ENCODE data around the gene CENPB.

Gene CENPB

DNA sequence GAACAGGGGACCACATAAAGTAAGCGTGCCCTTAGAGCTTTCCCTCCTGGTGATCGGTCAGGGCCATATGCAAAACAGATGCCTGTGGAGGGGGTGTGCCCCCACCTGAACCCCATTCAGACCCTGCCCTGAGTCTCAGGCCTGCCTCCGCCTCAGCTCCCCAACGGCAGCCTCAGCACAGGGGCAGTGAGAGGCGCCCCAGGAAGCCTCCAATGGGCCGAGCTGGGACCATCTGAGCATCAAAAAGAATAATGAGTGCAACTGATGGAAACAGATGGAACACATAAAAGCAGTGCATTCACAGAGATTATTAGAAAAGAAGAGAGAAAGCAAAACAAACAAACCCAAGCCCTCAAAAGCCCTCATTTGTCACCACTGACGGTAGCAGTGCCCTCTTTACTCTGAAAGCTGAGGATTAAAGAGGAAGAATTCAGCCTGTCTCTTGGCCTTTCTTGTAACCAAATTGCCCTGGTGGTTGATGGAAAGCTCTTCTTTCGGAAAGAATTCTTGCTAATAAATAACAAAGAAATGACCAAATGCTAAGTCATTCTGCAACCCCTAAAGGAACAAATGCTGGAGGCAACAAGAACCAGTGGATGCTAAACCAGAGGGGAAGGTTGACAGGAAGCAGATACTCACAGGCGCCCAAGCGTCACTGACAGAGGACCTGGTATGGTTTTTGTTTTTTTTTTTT is 25.7 kb downstream of the CENPB start:
- H3K9me3 ChIP-seq (ENCODE audit: insufficient read depth, low read depth, low read length), result no peaks in the 10 kb centered on the region
- H3K9ac ChIP-seq (ENCODE audit: low read depth, low read length), result no peak overlapping the region
- H3K4me1 ChIP-seq (ENCODE audit: insufficient read depth, low read length), result peaks cover 3% of the 10 kb centered on the region; the same call in 1 of the 2 replicates
- no peaks in the 10 kb centered on the region for H3K27me3 ChIP-seq (ENCODE audit: insufficient read depth, low read length)
- H3K27ac ChIP-seq (ENCODE audit: low read length), result no peak overlapping the region
- peaks cover 25% of the 10 kb centered on the region for H3K36me3 ChIP-seq (ENCODE audit: insufficient read depth, low read depth, low read length)
- no peak overlapping the region for H3K4me3 ChIP-seq (ENCODE audit: low read length)

GRCh38 chr20:3759884-3760283 is 26.7 kb downstream of the CENPB start:
- Histone ChIP-seq H3K4me1 (ENCODE audit: insufficient read depth, low read length) (peaks cover 3% of the 10 kb centered on the region; the same call in 1 of the 2 replicates), H3K27ac (ENCODE audit: low read length) (no peak overlapping the region), H3K9me3 (ENCODE audit: insufficient read depth, low read depth, low read length) (no peaks in the 10 kb centered on the region), H3K36me3 (ENCODE audit: insufficient read depth, low read depth, low read length) (peaks cover 32% of the 10 kb centered on the region), H3K27me3 (ENCODE audit: insufficient read depth, low read length) (no peaks in the 10 kb centered on the region), H3K9ac (ENCODE audit: low read depth, low read length) (no peak overlapping the region), H3K4me3 (ENCODE audit: low read length) (no peak overlapping the region)

DNA sequence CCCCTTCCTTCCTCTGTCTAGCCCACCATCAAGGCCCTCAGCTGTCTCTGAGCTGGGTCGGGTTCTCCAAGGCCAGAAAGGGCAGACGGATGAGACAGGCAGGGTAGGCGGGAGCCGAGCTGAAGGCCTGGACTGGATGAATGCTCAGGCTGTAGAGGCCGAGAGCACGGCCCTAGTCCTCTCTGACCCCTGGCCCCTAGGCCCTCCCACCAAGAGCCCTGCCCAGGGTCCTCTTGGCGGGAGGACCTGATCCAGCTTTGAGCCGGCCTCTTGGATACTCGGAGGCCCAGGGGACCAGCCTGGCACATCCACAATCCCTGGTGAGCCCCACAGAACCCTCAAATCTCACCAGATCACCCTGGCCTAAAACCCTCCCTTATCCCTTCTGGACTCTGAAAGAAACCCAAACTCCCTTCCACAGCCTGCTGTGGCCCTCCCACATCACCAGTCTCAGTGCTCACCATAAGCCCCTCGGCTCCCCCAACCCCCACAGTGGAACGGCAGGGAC is 27.2 kb downstream of the CENPB start:
- Histone ChIP-seq H3K9me3 (ENCODE audit: insufficient read depth, low read depth, low read length) (no peaks in the 10 kb centered on the region), H3K4me3 (ENCODE audit: low read length) (no peak overlapping the region), H3K4me1 (ENCODE audit: insufficient read depth, low read length) (peaks cover 3% of the 10 kb centered on the region; the same call in 1 of the 2 replicates), H3K36me3 (ENCODE audit: insufficient read depth, low read depth, low read length) (peaks cover 32% of the 10 kb centered on the region), H3K9ac (ENCODE audit: low read depth, low read length) (no peak overlapping the region), H3K27ac (ENCODE audit: low read length) (no peak overlapping the region), H3K27me3 (ENCODE audit: insufficient read depth, low read length) (no peaks in the 10 kb centered on the region)

- H3K27me3 ChIP-seq (ENCODE audit: insufficient read depth, low read length), result no peaks in the 10 kb centered on the region
- H3K27ac ChIP-seq (ENCODE audit: low read length), result no peak overlapping the region
- H3K36me3 ChIP-seq (ENCODE audit: insufficient read depth, low read depth, low read length), result peaks cover 32% of the 10 kb centered on the region
- peaks cover 3% of the 10 kb centered on the region; the same call in 1 of the 2 replicates for H3K4me1 ChIP-seq (ENCODE audit: insufficient read depth, low read length)
- H3K9ac ChIP-seq (ENCODE audit: low read depth, low read length), result no peak overlapping the region
- H3K9me3 ChIP-seq (ENCODE audit: insufficient read depth, low read depth, low read length), result no peaks in the 10 kb centered on the region
- no peak overlapping the region for H3K4me3 ChIP-seq (ENCODE audit: low read length)
Measured at GRCh38 chr20:3758566-3758965, 28.0 kb downstream of the CENPB start.

DNA sequence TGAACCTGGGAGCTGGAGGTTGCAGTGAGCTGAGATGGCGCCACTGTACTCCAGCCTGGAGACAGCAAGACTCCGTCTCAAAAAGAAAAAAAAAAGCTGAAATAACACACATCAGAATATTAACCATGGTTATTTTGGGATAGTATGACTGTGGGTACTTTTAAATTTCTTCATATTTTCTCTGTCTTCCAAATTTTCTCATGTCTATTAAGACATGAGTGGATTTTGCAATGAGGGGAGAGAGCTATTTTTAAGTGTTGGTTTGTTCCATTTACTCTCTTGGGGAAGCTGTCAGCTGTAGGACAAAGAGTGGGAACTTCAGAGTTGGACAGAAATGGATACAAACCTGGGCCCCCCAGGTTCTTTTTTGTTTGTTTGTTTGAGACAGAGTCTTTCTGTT is 29.3 kb downstream of the CENPB start:
- no peak overlapping the region for H3K9ac ChIP-seq (ENCODE audit: low read depth, low read length)
- H3K4me1 ChIP-seq (ENCODE audit: insufficient read depth, low read length), result peaks cover 3% of the 10 kb centered on the region; the same call in 1 of the 2 replicates
- peaks cover 32% of the 10 kb centered on the region for H3K36me3 ChIP-seq (ENCODE audit: insufficient read depth, low read depth, low read length)
- H3K9me3 ChIP-seq (ENCODE audit: insufficient read depth, low read depth, low read length), result no peaks in the 10 kb centered on the region
- H3K27me3 ChIP-seq (ENCODE audit: insufficient read depth, low read length), result no peaks in the 10 kb centered on the region
- no peak overlapping the region for H3K4me3 ChIP-seq (ENCODE audit: low read length)
- no peak overlapping the region for H3K27ac ChIP-seq (ENCODE audit: low read length)

DNA sequence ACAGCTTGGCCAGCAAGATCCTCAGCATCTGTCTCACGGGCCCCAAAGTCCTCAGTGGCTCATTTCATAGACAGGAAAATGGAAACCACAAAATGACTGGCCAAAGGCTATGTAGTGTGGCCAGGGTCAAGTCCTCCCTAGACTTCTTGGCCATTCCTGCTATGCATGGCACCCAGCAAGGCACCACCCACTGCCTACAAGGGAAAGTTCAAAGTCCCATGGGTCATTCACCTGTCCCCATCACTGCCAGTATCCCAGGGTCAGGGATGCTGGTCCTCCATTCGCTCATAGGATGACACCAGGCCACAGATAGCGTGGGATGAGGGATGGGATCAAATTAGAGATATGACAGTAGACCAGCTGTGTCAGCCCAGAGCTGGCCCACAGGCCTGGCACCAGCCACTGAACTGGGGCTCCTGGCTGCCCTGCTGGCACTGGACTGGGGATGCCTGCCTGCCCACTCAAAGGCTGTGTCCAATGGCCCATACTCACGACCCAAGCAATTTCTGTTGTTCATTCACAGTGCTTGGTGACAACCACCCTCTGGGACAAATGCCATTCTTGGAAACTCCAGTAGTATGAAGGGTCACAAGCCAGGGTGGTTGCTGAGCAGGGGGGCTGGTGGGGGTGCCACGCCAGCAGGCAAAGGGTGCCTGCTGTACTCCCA is 30.6 kb downstream of the CENPB start:
- Histone ChIP-seq H3K9ac (ENCODE audit: low read depth, low read length) (no peak overlapping the region), H3K4me1 (ENCODE audit: insufficient read depth, low read length) (peaks cover 3% of the 10 kb centered on the region; the same call in 1 of the 2 replicates), H3K27me3 (ENCODE audit: insufficient read depth, low read length) (peaks cover 2% of the 10 kb centered on the region; the same call in 1 of the 2 replicates), H3K9me3 (ENCODE audit: insufficient read depth, low read depth, low read length) (no peaks in the 10 kb centered on the region), H3K4me3 (ENCODE audit: low read length) (no peak overlapping the region), H3K36me3 (ENCODE audit: insufficient read depth, low read depth, low read length) (peaks cover 32% of the 10 kb centered on the region), H3K27ac (ENCODE audit: low read length) (no peak overlapping the region)

GRCh38 chr20:3755269-3755668 is 31.3 kb downstream of the CENPB start:
- no peaks in the 10 kb centered on the region for H3K4me1 ChIP-seq (ENCODE audit: insufficient read depth, low read length)
- H3K36me3 ChIP-seq (ENCODE audit: insufficient read depth, low read depth, low read length), result peaks cover 32% of the 10 kb centered on the region
- no peak overlapping the region for H3K4me3 ChIP-seq (ENCODE audit: low read length)
- peaks cover 9% of the 10 kb centered on the region for H3K27me3 ChIP-seq (ENCODE audit: insufficient read depth, low read length)
- no peak overlapping the region for H3K27ac ChIP-seq (ENCODE audit: low read length)
- H3K9ac ChIP-seq (ENCODE audit: low read depth, low read length), result no peak overlapping the region
- no peaks in the 10 kb centered on the region for H3K9me3 ChIP-seq (ENCODE audit: insufficient read depth, low read depth, low read length)

DNA sequence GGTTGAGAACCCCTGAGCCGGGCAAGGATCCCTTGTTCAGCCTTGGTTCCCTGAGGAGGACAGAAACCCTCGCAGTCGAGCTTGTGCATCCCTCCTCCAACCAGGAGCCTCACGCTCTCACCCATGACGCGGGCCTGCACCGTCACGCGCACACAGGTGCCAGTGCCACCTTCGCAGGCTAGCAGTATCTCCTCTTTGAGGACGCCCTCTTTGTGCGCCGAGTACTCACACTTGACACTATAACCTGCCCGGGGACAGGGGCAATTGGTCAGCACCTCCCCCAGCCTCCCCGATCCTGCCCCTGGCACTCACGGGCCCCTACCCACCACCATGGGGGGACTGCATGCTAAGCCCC is 32.3 kb downstream of the CENPB start:
- Histone ChIP-seq H3K27me3 (ENCODE audit: insufficient read depth, low read length) (peaks cover 15% of the 10 kb centered on the region), H3K36me3 (ENCODE audit: insufficient read depth, low read depth, low read length) (peaks cover 32% of the 10 kb centered on the region), H3K4me3 (ENCODE audit: low read length) (no peak overlapping the region), H3K9me3 (ENCODE audit: insufficient read depth, low read depth, low read length) (no peaks in the 10 kb centered on the region), H3K4me1 (ENCODE audit: insufficient read depth, low read length) (no peaks in the 10 kb centered on the region), H3K27ac (ENCODE audit: low read length) (no peak overlapping the region), H3K9ac (ENCODE audit: low read depth, low read length) (no peak overlapping the region)

DNA sequence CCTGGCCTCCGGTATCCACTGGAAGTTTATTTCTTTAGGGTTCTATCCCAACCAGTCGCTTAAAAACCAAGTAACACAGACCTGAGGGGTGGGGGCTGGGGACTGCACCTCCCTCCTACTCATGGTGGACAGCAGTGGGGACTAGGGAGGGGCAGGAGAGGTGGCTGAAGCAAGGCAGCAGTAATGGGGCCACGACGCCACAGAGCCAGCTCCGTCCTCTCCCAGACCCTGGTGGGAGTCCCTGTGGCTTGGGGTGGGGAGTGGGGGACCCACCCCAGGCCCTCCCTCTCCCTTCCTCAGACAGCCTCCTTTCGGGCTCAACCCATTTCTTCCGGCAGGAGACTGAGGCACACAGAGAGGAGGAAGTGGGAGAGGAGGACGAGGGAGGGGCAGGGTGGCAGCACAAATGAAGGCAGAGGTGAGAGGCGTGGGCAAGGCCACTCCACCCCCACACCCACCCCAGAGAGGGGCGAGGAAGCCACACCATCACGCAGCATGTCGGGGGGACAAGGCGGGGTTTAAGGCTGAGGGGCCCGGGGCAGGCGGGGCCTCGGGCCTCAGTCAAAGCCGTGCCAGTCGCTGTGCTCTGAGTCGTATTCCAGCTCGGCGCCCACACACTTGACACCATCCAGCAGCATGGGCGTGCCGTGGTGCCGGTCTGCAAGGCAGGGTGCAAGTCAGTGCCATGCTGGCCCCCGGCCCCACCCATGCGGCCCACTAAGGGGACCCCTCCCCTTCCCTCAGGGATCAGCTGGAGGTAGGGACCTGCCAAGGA is 32.9 kb downstream of the CENPB start:
- no peaks in the 10 kb centered on the region for H3K4me1 ChIP-seq (ENCODE audit: insufficient read depth, low read length)
- peaks cover 20% of the 10 kb centered on the region for H3K27me3 ChIP-seq (ENCODE audit: insufficient read depth, low read length)
- H3K4me3 ChIP-seq (ENCODE audit: low read length), result no peak overlapping the region
- H3K9ac ChIP-seq (ENCODE audit: low read depth, low read length), result no peak overlapping the region
- H3K27ac ChIP-seq (ENCODE audit: low read length), result no peak overlapping the region
- H3K36me3 ChIP-seq (ENCODE audit: insufficient read depth, low read depth, low read length), result peaks cover 32% of the 10 kb centered on the region
- no peaks in the 10 kb centered on the region for H3K9me3 ChIP-seq (ENCODE audit: insufficient read depth, low read depth, low read length)

GRCh38 chr20:3753098-3753497 is 33.4 kb downstream of the CENPB start:
- Histone ChIP-seq H3K4me3 (ENCODE audit: low read length) (no peak overlapping the region), H3K9me3 (ENCODE audit: insufficient read depth, low read depth, low read length) (no peaks in the 10 kb centered on the region), H3K27me3 (ENCODE audit: insufficient read depth, low read length) (peaks cover 25% of the 10 kb centered on the region), H3K9ac (ENCODE audit: low read depth, low read length) (no peak overlapping the region), H3K4me1 (ENCODE audit: insufficient read depth, low read length) (no peaks in the 10 kb centered on the region), H3K27ac (ENCODE audit: low read length) (no peak overlapping the region), H3K36me3 (ENCODE audit: insufficient read depth, low read depth, low read length) (peaks cover 26% of the 10 kb centered on the region)

DNA sequence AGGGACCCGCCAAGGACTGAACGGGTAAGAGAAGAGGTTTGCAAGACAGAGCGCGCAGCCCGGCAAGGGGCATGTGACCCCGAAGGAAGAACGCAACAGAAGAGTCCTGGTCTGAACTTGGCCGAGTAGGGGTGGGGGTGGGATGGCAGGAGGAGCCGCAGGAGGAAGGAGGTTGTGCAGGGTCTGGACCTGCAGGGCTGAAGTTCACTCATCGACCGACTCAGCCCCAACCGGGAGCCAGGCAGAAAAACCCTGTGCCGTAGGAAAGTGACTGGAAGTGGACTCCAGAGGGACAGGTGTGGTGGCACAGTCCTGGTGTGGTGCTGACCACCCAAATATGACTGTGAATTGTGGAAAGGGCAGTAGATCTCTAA is 34.2 kb downstream of the CENPB start:
- Histone ChIP-seq H3K4me1 (ENCODE audit: insufficient read depth, low read length) (no peaks in the 10 kb centered on the region), H3K4me3 (ENCODE audit: low read length) (no peak overlapping the region), H3K27me3 (ENCODE audit: insufficient read depth, low read length) (peaks cover 25% of the 10 kb centered on the region), H3K36me3 (ENCODE audit: insufficient read depth, low read depth, low read length) (peaks cover 18% of the 10 kb centered on the region), H3K27ac (ENCODE audit: low read length) (no peak overlapping the region), H3K9ac (ENCODE audit: low read depth, low read length) (no peak overlapping the region), H3K9me3 (ENCODE audit: insufficient read depth, low read depth, low read length) (no peaks in the 10 kb centered on the region)

All from iPS-20b (cell line).